SK-N-MC (cell line): ENCODE data around the gene FOXRED2.

Source experiments
- DNase-seq: peaks from one replicate; pipeline ENCODE4 v3.0.0-alpha.2; 2011; ENCODE audit warnings: low read depth, low spot score
- H3K27ac ChIP-seq: fragments of 200-600 bp; sonication (generic); 2 replicates; pipeline ENCODE4 v1.5.1; 2016; ENCODE audit warnings: mixed run types
- H3K36me3 ChIP-seq: fragments of 200-600 bp; sonication (generic); 2 replicates; pipeline ENCODE4 v1.6.1; 2017; ENCODE audit warnings: antibody characterized with exemption, low read length, mixed read lengths; ENCODE audit not compliant: insufficient read depth
- H3K4me3 ChIP-seq: fragments of 200-600 bp; sonication (generic); 2 replicates; pipeline ENCODE4 v1.5.1; 2016
- H3K9ac ChIP-seq: fragments of 200-600 bp; sonication (generic); 2 replicates; pipeline ENCODE4 v1.8.0; 2017; ENCODE audit warnings: mixed run types, mixed read lengths; ENCODE audit not compliant: insufficient read length
- H3K9me3 ChIP-seq: fragments of 200-600 bp; sonication (generic); 2 replicates; pipeline ENCODE4 v1.6.1; 2017; ENCODE audit warnings: low read depth, mild to moderate bottlenecking, antibody characterized with exemption, low read length, moderate library complexity, mixed read lengths
- EZH2 ChIP-seq: fragments of 200-600 bp; sonication (generic); IDR thresholded peaks from one replicate; pipeline ENCODE4 v1.6.1; 2017; ENCODE audit warnings: antibody characterized with exemption
- FOXP2 ChIP-seq: optimal IDR thresholded peaks from 2 replicates; pipeline ENCODE3; 2011; ENCODE audit warnings: mild to moderate bottlenecking, moderate library complexity; ENCODE audit not compliant: insufficient read depth; ENCODE audit errors: extremely low read length, control extremely low read depth
- POLR2AphosphoS5 ChIP-seq: IDR thresholded peaks from 2 replicates; pipeline ENCODE4 v1.6.1; 2012; ENCODE audit warnings: mild to moderate bottlenecking, low read depth, low read length, borderline replicate concordance

FOXRED2 gene

GRCh38 chr22:36510384-36510783, 3.5 kb upstream of the FOXRED2 start:
- no peak for TF ChIP-seq POLR2AphosphoS5
- no peak for TF ChIP-seq FOXP2
- no peak for TF ChIP-seq EZH2
- no peaks in the 10 kb centered on the region for H3K9me3 ChIP-seq
- H3K9ac ChIP-seq: no peak overlapping the region
- 0 out of 2 replicates have a peak overlapping the region, but pooled peaks have one; percentile 37 for H3K27ac ChIP-seq
- H3K4me3 ChIP-seq: no peak overlapping the region
- peaks cover 53% of the 10 kb centered on the region for H3K36me3 ChIP-seq
- no peak for DNase-seq

- Histone ChIP-seq H3K36me3 (peaks cover 41% of the 10 kb centered on the region), H3K4me3 (peak overlapping the region; percentile 93), H3K27ac (peak overlapping the region; percentile 82), H3K9ac (peak overlapping the region; percentile 71), H3K9me3 (no peaks in the 10 kb centered on the region)
- TF ChIP-seq EZH2: no peak
- TF ChIP-seq FOXP2: no peak
- no peak for TF ChIP-seq POLR2AphosphoS5
- DNase-seq: no peak
Measured at GRCh38 chr22:36507518-36508010, 724 bp upstream of the FOXRED2 start.

- Histone ChIP-seq H3K27ac (peak overlapping the region; percentile 65; the same call in 1 of the 2 replicates), H3K9me3 (no peaks in the 10 kb centered on the region), H3K9ac (peak overlapping the region; percentile 79), H3K4me3 (peak overlapping the region; percentile 93), H3K36me3 (peaks cover 31% of the 10 kb centered on the region)
- no peak for DNase-seq
- no peak for TF ChIP-seq EZH2
- no peak for TF ChIP-seq FOXP2
- no peak for TF ChIP-seq POLR2AphosphoS5
Measured at GRCh38 chr22:36505998-36506635, 723 bp downstream of the FOXRED2 start.

- Histone ChIP-seq H3K9ac (no peak overlapping the region), H3K9me3 (no peaks in the 10 kb centered on the region), H3K4me3 (no peak overlapping the region), H3K36me3 (peaks cover 59% of the 10 kb centered on the region), H3K27ac (no peak overlapping the region)
- no peak for TF ChIP-seq FOXP2
- TF ChIP-seq POLR2AphosphoS5: no peak
- no peak for TF ChIP-seq EZH2
- no peak for DNase-seq
Measured at GRCh38 chr22:36497910-36498665, 8.8 kb downstream of the FOXRED2 start.

GRCh38 chr22:36493690-36494110, 13.1 kb downstream of the FOXRED2 start:
- Histone ChIP-seq H3K4me3 (no peak overlapping the region), H3K27ac (no peak overlapping the region), H3K9ac (no peak overlapping the region), H3K9me3 (no peaks in the 10 kb centered on the region), H3K36me3 (peaks cover 85% of the 10 kb centered on the region)
- DNase-seq: no peak
- TF ChIP-seq EZH2: no peak
- TF ChIP-seq FOXP2: no peak
- TF ChIP-seq POLR2AphosphoS5: no peak

GRCh38 chr22:36492109-36492508, 14.7 kb downstream of the FOXRED2 start:
- no peaks in the 10 kb centered on the region for H3K9me3 ChIP-seq
- TF ChIP-seq POLR2AphosphoS5: no peak
- TF ChIP-seq FOXP2: no peak
- TF ChIP-seq EZH2: no peak
- H3K36me3 ChIP-seq: peaks cover 80% of the 10 kb centered on the region
- no peak overlapping the region for H3K4me3 ChIP-seq
- no peak overlapping the region for H3K27ac ChIP-seq
- DNase-seq: no peak
- no peak overlapping the region for H3K9ac ChIP-seq

- TF ChIP-seq FOXP2: no peak
- TF ChIP-seq POLR2AphosphoS5: no peak
- no peak for TF ChIP-seq EZH2
- no peaks in the 10 kb centered on the region for H3K9me3 ChIP-seq
- H3K9ac ChIP-seq: no peak overlapping the region
- H3K27ac ChIP-seq: no peak overlapping the region
- H3K36me3 ChIP-seq: peaks cover 83% of the 10 kb centered on the region
- no peak overlapping the region for H3K4me3 ChIP-seq
- no peak for DNase-seq
Measured at GRCh38 chr22:36491155-36491554, 15.7 kb downstream of the FOXRED2 start.

- no peak for DNase-seq
- no peak overlapping the region for H3K9ac ChIP-seq
- TF ChIP-seq FOXP2: no peak
- TF ChIP-seq POLR2AphosphoS5: no peak
- no peak for TF ChIP-seq EZH2
- H3K27ac ChIP-seq: no peak overlapping the region
- no peaks in the 10 kb centered on the region for H3K9me3 ChIP-seq
- peaks cover 50% of the 10 kb centered on the region for H3K36me3 ChIP-seq
- H3K4me3 ChIP-seq: no peak overlapping the region
Measured at GRCh38 chr22:36486619-36487384, 20.0 kb downstream of the FOXRED2 start.
